ENCODE data around the gene MRPS24.

DNA sequence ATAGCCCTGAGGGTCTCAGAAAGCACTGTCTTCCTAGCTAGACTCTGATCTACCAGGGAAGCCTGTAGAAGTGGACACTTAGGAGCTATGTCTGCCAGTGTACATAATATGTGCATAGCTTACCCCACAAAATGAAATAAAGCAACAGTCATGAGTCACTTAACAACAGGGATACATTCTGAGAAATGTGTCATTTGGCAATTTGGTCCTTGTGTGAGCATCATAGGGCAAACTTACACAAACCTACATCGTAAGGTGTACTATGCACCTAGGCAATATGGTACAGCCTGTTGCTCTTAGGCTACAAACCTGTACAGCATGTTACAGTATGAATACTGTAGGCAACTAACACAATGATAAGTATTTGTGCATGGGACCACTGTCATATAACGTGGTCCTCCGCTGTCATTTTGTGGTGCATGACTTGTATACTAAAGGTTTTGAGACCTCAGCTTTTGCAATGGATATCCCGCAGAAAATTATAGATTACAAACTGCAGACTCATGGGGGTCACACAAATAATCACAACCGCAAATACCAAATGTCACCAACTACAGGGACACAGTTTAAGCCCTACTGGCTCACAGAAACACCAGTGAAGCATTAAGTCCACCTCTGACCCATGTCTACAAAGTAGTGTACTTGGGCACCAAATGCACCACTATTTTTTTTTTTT is 35.4 kb upstream of the MRPS24 start:
- TF ChIP-seq, protein P1, sequence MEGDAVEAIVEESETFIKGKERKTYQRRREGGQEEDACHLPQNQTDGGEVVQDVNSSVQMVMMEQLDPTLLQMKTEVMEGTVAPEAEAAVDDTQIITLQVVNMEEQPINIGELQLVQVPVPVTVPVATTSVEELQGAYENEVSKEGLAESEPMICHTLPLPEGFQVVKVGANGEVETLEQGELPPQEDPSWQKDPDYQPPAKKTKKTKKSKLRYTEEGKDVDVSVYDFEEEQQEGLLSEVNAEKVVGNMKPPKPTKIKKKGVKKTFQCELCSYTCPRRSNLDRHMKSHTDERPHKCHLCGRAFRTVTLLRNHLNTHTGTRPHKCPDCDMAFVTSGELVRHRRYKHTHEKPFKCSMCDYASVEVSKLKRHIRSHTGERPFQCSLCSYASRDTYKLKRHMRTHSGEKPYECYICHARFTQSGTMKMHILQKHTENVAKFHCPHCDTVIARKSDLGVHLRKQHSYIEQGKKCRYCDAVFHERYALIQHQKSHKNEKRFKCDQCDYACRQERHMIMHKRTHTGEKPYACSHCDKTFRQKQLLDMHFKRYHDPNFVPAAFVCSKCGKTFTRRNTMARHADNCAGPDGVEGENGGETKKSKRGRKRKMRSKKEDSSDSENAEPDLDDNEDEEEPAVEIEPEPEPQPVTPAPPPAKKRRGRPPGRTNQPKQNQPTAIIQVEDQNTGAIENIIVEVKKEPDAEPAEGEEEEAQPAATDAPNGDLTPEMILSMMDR (IDR thresholded peaks at IDR 0.05; ENCODE audit: low read depth, low read length), result no peak
- no peak for TF ChIP-seq EZH2phosphoT487 (IDR thresholded peaks at IDR 0.05; ENCODE audit: low read depth)
